Epithelial cell of prostate (primary cell): ENCODE results near the gene HSPA8.

Source experiments
- DNase-seq: peaks from one replicate; pipeline ENCODE4 v3.0.0-alpha.2; 2011; ENCODE audit warnings: low read depth, low spot score
- H3K27ac ChIP-seq: fragments of 450-650 bp; 2 replicates; pipeline ENCODE4 v1.5.1; 2017; ENCODE audit warnings: mild to moderate bottlenecking

The HSPA8 gene

GRCh38 chr11:123052901-123053721 is 8.8 kb downstream of the HSPA8 start:
- no peak for DNase-seq
- no peak overlapping the region for H3K27ac ChIP-seq

- H3K27ac ChIP-seq: no peak overlapping the region
- no peak for DNase-seq
Measured at GRCh38 chr11:123051634-123052033, 10.3 kb downstream of the HSPA8 start.

GRCh38 chr11:123051146-123051545 is 10.8 kb downstream of the HSPA8 start:
- no peak for DNase-seq
- no peak overlapping the region for H3K27ac ChIP-seq

GRCh38 chr11:123047947-123048293 is 14.0 kb downstream of the HSPA8 start:
- no peak for DNase-seq
- no peak overlapping the region for H3K27ac ChIP-seq

GRCh38 chr11:123047266-123047946 is 14.5 kb downstream of the HSPA8 start:
- DNase-seq: no peak

GRCh38 chr11:123046473-123047259 is 15.3 kb downstream of the HSPA8 start:
- H3K27ac ChIP-seq: no peak overlapping the region
- no peak for DNase-seq

More at GRCh38 chr11:123047266-123047946, 14.5 kb downstream of the HSPA8 start:
- no peak overlapping the region for H3K27ac ChIP-seq

- DNase-seq: no peak
- no peak overlapping the region for H3K27ac ChIP-seq
Measured at GRCh38 chr11:123045101-123045500, 16.8 kb downstream of the HSPA8 start.

- no peak overlapping the region for H3K27ac ChIP-seq
- no peak for DNase-seq
Measured at GRCh38 chr11:123041185-123041584, 20.8 kb downstream of the HSPA8 start.

- no peak for DNase-seq
Measured at GRCh38 chr11:123040111-123040432, 21.9 kb downstream of the HSPA8 start.

GRCh38 chr11:123035831-123036230 is 26.1 kb downstream of the HSPA8 start:
- DNase-seq: no peak
- no peak overlapping the region for H3K27ac ChIP-seq

More at GRCh38 chr11:123040111-123040432, 21.9 kb downstream of the HSPA8 start:
- no peak overlapping the region for H3K27ac ChIP-seq

GRCh38 chr11:123034597-123034996 is 27.3 kb downstream of the HSPA8 start:
- no peak for DNase-seq
- H3K27ac ChIP-seq: no peak overlapping the region

- no peak for DNase-seq
- no peak overlapping the region for H3K27ac ChIP-seq
Measured at GRCh38 chr11:123033895-123034294, 28.0 kb downstream of the HSPA8 start.

- no peak for DNase-seq
- no peak overlapping the region for H3K27ac ChIP-seq
Measured at GRCh38 chr11:123030517-123030916, 31.4 kb downstream of the HSPA8 start.

- DNase-seq: no peak
Measured at GRCh38 chr11:123020968-123021367, 41.0 kb downstream of the HSPA8 start.

GRCh38 chr11:123018702-123019101 is 43.2 kb downstream of the HSPA8 start:
- H3K27ac ChIP-seq: no peak overlapping the region
- DNase-seq: no peak

More at GRCh38 chr11:123020968-123021367, 41.0 kb downstream of the HSPA8 start:
- no peak overlapping the region for H3K27ac ChIP-seq

GRCh38 chr11:123011510-123011909 is 50.4 kb downstream of the HSPA8 start:
- no peak for DNase-seq
- H3K27ac ChIP-seq: no peak overlapping the region
